AG08396 (cell line): Measurements from ENCODE around the gene DCTN2.
A peak's percentile ranks its signal among the peaks of the same experiment; 100 is the strongest.
"Not testable (repeated sequence)": the region's sequence is repeated elsewhere in the genome, so short reads cannot be mapped to it uniquely, and the experiment has no call there.

Source experiments
- DNase-seq: peaks from one replicate; pipeline ENCODE4 v3.0.0; 2012; ENCODE audit warnings: low spot score, mixed read lengths

Gene DCTN2

GRCh38 chr12:57576613-57577160 lies 29.7 kb upstream of the DCTN2 start:
- no peak for DNase-seq

GRCh38 chr12:57575771-57576612 lies 29.0 kb upstream of the DCTN2 start:
- no peak for DNase-seq

- DNase-seq: no peak
Measured at GRCh38 chr12:57574795-57575194, 27.8 kb upstream of the DCTN2 start.

- DNase-seq: no peak
Measured at GRCh38 chr12:57571926-57572762, 25.2 kb upstream of the DCTN2 start.

- DNase-seq: not testable (repeated sequence)
Measured at GRCh38 chr12:57570438-57570837, 23.4 kb upstream of the DCTN2 start.

GRCh38 chr12:57569858-57570257 lies 22.9 kb upstream of the DCTN2 start:
- no peak for DNase-seq

GRCh38 chr12:57568838-57569237 lies 21.8 kb upstream of the DCTN2 start:
- DNase-seq: no peak

- DNase-seq: no peak
Measured at GRCh38 chr12:57564178-57564740, 17.3 kb upstream of the DCTN2 start.

GRCh38 chr12:57563358-57563757 lies 16.4 kb upstream of the DCTN2 start:
- DNase-seq: no peak

GRCh38 chr12:57561117-57561516 lies 14.1 kb upstream of the DCTN2 start:
- DNase-seq: not testable (repeated sequence)

- DNase-seq: no peak
Measured at GRCh38 chr12:57560516-57560915, 13.5 kb upstream of the DCTN2 start.

- DNase-seq: no peak
Measured at GRCh38 chr12:57558864-57559263, 11.9 kb upstream of the DCTN2 start.

- DNase-seq: no peak
Measured at GRCh38 chr12:57554897-57555296, 7.9 kb upstream of the DCTN2 start.

GRCh38 chr12:57554453-57554852 lies 7.5 kb upstream of the DCTN2 start:
- no peak for DNase-seq

- DNase-seq: no peak
Measured at GRCh38 chr12:57553343-57554202, 6.6 kb upstream of the DCTN2 start.

- DNase-seq: peak; percentile 48
Measured at GRCh38 chr12:57552835-57553313, 5.9 kb upstream of the DCTN2 start.

- DNase-seq: no peak
Measured at GRCh38 chr12:57552306-57552651, 5.3 kb upstream of the DCTN2 start.

GRCh38 chr12:57551637-57552305 lies 4.8 kb upstream of the DCTN2 start:
- DNase-seq: no peak

GRCh38 chr12:57550641-57551549 lies 3.9 kb upstream of the DCTN2 start:
- DNase-seq: no peak
